ENCODE data around the gene WRAP53. TPM values are rescaled to one million over a fixed set of nuclear protein-coding genes. Genes with fewer than 3 reads are reported as not detected.

Gene WRAP53
- total RNA-seq, 1 donor from 2014 or later, result 26.4 TPM

DNA sequence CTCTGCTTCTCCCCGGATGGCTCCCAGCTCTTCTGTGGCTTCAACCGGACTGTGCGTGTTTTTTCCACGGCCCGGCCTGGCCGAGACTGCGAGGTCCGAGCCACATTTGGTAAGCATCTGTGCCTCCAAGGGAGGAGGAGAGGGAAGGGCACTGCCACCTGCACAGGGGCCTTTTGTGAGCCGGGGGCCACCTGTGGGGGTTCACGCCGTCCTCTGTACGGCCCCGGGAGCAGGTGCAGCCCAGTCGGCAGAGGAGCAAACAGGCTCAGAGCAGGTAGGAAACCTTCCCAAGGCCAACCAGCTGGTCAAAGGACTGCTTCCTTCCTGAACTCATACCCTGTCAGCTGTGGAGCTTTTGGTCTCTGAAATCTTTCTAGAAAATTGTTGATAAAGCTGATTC, 13.4 kb downstream of the WRAP53 start:
- TF ChIP-seq, protein P1, sequence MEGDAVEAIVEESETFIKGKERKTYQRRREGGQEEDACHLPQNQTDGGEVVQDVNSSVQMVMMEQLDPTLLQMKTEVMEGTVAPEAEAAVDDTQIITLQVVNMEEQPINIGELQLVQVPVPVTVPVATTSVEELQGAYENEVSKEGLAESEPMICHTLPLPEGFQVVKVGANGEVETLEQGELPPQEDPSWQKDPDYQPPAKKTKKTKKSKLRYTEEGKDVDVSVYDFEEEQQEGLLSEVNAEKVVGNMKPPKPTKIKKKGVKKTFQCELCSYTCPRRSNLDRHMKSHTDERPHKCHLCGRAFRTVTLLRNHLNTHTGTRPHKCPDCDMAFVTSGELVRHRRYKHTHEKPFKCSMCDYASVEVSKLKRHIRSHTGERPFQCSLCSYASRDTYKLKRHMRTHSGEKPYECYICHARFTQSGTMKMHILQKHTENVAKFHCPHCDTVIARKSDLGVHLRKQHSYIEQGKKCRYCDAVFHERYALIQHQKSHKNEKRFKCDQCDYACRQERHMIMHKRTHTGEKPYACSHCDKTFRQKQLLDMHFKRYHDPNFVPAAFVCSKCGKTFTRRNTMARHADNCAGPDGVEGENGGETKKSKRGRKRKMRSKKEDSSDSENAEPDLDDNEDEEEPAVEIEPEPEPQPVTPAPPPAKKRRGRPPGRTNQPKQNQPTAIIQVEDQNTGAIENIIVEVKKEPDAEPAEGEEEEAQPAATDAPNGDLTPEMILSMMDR (IDR thresholded peaks at IDR 0.05; ENCODE audit: unreplicated experiment), result no peak
- Mint-ChIP-seq H3K27me3 (peaks cover 5% of the 10 kb centered on the region), H3K27ac (no peak overlapping the region), H3K4me3 (ENCODE audit: low read depth) (no peak overlapping the region), H3K36me3 (ENCODE audit: insufficient read depth) (peaks cover 2% of the 10 kb centered on the region), H3K4me1 (ENCODE audit: low read depth) (peaks cover 25% of the 10 kb centered on the region), H3K9me3 (ENCODE audit: low read depth) (no peaks in the 10 kb centered on the region)
- no peak for DNase-seq (ENCODE audit: low spot score, unreplicated experiment)

DNA sequence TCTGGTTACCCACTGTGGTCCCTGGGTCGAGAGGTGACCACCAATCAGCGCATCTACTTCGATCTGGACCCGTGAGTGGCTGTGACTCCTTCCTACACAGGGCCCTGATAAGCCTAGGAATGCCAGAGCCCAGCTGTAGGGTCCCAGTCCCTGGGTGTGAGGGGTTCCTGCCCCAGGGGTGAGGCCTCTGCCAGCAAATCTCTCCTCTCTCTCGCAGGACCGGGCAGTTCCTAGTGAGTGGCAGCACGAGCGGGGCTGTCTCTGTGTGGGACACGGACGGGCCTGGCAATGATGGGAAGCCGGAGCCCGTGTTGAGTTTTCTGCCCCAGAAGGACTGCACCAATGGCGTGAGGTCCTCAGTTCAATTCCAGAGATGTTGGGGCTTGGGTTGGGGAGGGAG, 14.5 kb downstream of the WRAP53 start:
- no peak overlapping the region for H3K27ac Mint-ChIP-seq
- H3K4me3 Mint-ChIP-seq (ENCODE audit: low read depth), result no peak overlapping the region

DNA sequence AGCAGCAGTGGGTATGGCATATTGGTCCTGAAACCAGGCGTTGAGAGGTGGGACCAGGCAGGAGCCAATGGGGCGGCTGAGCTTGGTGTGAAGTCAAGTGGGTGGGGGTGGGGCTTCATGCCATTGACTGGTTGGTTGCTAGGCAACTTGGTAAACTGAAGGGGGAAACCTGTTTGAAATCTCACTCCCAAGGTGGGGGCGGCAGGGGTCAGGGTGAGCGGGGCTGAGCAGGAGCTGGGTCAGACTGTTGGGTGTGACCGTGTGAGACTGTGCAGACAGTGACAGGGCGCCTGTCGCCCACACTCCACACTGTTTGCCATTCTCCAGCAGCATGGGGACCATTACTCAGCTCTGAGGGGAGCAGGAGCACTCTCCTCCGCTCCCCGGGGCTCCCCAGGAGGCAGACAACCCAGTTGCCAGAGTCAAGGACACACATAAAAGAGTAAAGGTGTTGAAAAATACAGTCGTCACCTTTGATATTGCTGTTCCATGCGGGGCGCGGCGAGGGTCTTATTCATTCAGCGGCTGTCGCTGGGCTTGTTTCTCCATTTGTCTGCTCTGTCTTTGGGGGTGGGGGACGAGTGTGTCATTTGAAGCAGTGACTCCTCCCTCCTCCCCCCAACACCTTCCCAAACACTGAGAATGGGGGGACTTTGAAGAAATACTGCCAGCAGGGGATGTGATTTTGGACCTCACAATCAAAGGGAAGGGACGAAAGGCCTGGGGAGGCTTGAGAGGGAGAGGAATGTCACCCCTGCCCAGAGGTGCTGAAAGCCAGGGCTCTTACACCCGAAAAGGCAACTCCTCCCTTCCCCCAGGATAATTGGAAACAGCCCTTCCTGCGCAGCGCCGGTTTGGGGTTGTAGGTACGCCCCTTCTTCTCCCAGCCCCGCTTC, 15.6 kb downstream of the WRAP53 start:
- Mint-ChIP-seq H3K4me1 (ENCODE audit: low read depth) (peaks cover 26% of the 10 kb centered on the region), H3K27me3 (peaks cover 7% of the 10 kb centered on the region), H3K27ac (peak overlapping the region; percentile 95), H3K36me3 (ENCODE audit: insufficient read depth) (peaks cover 2% of the 10 kb centered on the region), H3K9me3 (ENCODE audit: low read depth) (no peaks in the 10 kb centered on the region), H3K4me3 (ENCODE audit: low read depth) (peak overlapping the region; percentile 88)
- peak; percentile 61 for DNase-seq (ENCODE audit: low spot score, unreplicated experiment)
- TF ChIP-seq, protein P1 (IDR thresholded peaks at IDR 0.05; ENCODE audit: unreplicated experiment), result no peak

More for the DNA sequence above, 14.5 kb downstream of the WRAP53 start:
- Mint-ChIP-seq H3K36me3 (ENCODE audit: insufficient read depth) (peaks cover 2% of the 10 kb centered on the region), H3K27me3 (peaks cover 7% of the 10 kb centered on the region), H3K9me3 (ENCODE audit: low read depth) (no peaks in the 10 kb centered on the region), H3K4me1 (ENCODE audit: low read depth) (peaks cover 26% of the 10 kb centered on the region)
- TF ChIP-seq, protein P1 (IDR thresholded peaks at IDR 0.05; ENCODE audit: unreplicated experiment), result no peak
- DNase-seq (ENCODE audit: low spot score, unreplicated experiment), result no peak

DNA sequence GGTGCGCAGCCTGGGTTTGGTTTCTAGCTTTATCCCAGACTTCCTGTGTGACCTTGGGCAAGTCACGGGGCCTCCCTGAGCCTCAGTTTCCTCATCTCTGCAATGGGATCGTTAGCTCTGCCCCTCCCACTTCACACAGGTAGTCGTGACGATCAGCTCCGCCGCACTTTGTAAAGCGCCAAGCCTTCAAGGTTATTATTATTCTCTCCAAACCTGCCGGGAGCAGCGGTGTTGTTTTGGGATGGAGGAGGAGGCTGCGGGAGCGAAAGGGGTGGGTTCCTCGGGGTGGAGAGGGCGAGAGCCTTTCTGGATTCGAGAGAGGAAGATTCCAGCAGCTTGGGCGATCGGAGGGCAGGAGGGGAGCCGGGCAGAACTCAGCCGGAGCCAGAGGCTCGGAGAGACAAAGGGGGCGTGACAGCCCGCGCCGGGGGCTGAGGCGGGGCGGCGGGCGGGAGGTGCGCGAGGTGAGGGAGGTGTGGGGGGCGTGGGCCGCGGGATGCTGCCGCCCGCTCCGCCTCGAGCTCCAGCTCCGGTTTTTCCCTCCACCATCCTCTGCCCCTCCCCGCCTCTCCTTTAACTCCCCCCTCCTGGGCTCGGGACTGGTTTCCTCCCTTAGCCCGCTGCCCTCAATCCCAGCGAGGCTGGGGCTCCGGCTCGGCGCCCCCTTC, 16.5 kb downstream of the WRAP53 start, which contains the start of gene EFNB3:
Gene EFNB3 (plus strand): TSS at position 602 of the 668 bp plus-strand sequence. CDS start 397 bp downstream, outside the sequence.
- H3K27me3 Mint-ChIP-seq, result peaks cover 7% of the 10 kb centered on the region
- H3K4me3 Mint-ChIP-seq (ENCODE audit: low read depth), result peak within 1 kb of the TSS; percentile 88
- H3K9me3 Mint-ChIP-seq (ENCODE audit: low read depth), result no peaks in the 10 kb centered on the region
- peaks cover 2% of the 10 kb centered on the region for H3K36me3 Mint-ChIP-seq (ENCODE audit: insufficient read depth)
- TF ChIP-seq, protein P1 (IDR thresholded peaks at IDR 0.05; ENCODE audit: unreplicated experiment), result no peak
- H3K4me1 Mint-ChIP-seq (ENCODE audit: low read depth), result peaks cover 26% of the 10 kb centered on the region
- H3K27ac Mint-ChIP-seq, result peak within 1 kb of the TSS; percentile 95
- DNase-seq (ENCODE audit: low spot score, unreplicated experiment), result peak; percentile 65
